ENCODE measurements around the gene ABHD16A. TPM values are rescaled to one million over a fixed set of nuclear protein-coding genes. Genes with fewer than 3 reads are reported as not detected.

Gene ABHD16A
- total and polyA plus RNA-seq, 2 of the 13 experiments (the other 11 are each of a cell fraction or from before 2014, with no cell fraction given) = 43.5 to 45.4 TPM

DNA sequence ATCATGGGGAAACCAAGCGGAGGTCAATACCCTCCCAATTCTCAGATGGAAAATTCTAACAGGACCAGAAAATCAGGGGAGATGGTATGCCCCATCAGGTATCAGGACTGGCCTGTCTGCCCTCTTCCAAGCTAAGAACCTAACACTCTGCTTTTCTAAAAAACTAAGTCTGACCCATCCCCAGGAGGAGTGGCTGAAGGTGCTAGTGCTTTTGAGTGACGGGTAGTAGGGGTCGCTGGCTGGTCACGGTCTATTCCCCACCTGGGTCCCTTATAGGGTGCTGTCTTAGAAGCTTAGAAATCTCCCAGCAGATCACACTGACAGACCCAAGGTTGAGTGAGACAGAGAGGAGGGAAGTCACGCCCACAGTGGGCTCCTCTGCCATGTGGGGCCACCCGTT lies 9.6 kb downstream of the ABHD16A start:
- Histone ChIP-seq H3K27me3 (ENCODE audit: control insufficient read depth in 1 of 2, insufficient read depth in 2 of 2, low read length in 2 of 2) (no peaks in the 10 kb centered on the region), H3K4me1 (ENCODE audit: insufficient read depth, low read length) (peaks cover 12% of the 10 kb centered on the region; the same call in 1 of the 2 replicates), H3K9me3 (ENCODE audit: low read length) (no peaks in the 10 kb centered on the region), H3K4me3 (replicated peaks in 1 of 3; ENCODE audit: insufficient read depth in 1 of 3, low read depth in 2 of 3, low read length in 3 of 3) (no peak overlapping the region), H2AFZ (ENCODE audit: low read length) (no peak overlapping the region), H3K9ac (ENCODE audit: insufficient read depth, low read depth, low read length) (no peak overlapping the region), H3K27ac (ENCODE audit: extremely low read length, insufficient read depth, low read length) (no peak overlapping the region), H3K36me3 (replicated peaks in 1 of 2; ENCODE audit: control insufficient read depth in 1 of 2, insufficient read depth in 2 of 2, low read length in 2 of 2) (peaks cover 48 to 80% of the 10 kb centered on the region in 2 experiments), H3K4me2 (ENCODE audit: low read depth, low read length) (no peak overlapping the region), H4K20me1 (ENCODE audit: insufficient read depth, low read length) (no peaks in the 10 kb centered on the region), H3K79me2 (ENCODE audit: insufficient read depth, low read length) (no peaks in the 10 kb centered on the region)
- 95% methylated on average over 6 of the region's 6 CpGs for WGBS (ENCODE audit: low lambda C conversion rate)
- no peak for DNase-seq (ENCODE audit: low spot score)
- in situ Hi-C loops (cut with HindIII; ENCODE audit: extremely low pct_ligation_motif_present, low pct_unique_long_range_greater_than_20kb) (no loop called here), intact Hi-C loops (cut with micrococcal nuclease; ENCODE audit: unreplicated experiment) (no loop called here)
- FAIRE-seq = no peak
- POLR2A ChIA-PET = interaction anchor here (4.9 kb wide), 1 partner anchor 9 kb away, joined by 22 read pairs; the partner anchor contains the start of gene ABHD16A
- CTCF ChIA-PET (ENCODE audit: low intra/inter-chr PET ratio, low total read pairs) = no interaction called here
- no TSS peak for BruUV-seq (replicated peaks)
- ATAC-seq = no peak
- TF ChIP-seq ZNF446 (CRISPR knock-in tag; IDR thresholded peaks at IDR 0.05) (no peak), ZC3H13 (CRISPR knock-in tag; IDR thresholded peaks at IDR 0.05) (no peak), NFRKB (IDR thresholded peaks at IDR 0.05) (no peak)
- TF ChIP-seq, protein P1, sequence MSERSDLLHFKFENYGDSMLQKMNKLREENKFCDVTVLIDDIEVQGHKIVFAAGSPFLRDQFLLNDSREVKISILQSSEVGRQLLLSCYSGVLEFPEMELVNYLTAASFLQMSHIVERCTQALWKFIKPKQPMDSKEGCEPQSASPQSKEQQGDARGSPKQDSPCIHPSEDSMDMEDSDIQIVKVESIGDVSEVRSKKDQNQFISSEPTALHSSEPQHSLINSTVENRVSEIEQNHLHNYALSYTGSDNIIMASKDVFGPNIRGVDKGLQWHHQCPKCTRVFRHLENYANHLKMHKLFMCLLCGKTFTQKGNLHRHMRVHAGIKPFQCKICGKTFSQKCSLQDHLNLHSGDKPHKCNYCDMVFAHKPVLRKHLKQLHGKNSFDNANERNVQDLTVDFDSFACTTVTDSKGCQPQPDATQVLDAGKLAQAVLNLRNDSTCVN (CRISPR knock-in tag; IDR thresholded peaks at IDR 0.05; ENCODE audit: borderline replicate concordance) = no peak
- TF ChIP-seq, protein P2, sequence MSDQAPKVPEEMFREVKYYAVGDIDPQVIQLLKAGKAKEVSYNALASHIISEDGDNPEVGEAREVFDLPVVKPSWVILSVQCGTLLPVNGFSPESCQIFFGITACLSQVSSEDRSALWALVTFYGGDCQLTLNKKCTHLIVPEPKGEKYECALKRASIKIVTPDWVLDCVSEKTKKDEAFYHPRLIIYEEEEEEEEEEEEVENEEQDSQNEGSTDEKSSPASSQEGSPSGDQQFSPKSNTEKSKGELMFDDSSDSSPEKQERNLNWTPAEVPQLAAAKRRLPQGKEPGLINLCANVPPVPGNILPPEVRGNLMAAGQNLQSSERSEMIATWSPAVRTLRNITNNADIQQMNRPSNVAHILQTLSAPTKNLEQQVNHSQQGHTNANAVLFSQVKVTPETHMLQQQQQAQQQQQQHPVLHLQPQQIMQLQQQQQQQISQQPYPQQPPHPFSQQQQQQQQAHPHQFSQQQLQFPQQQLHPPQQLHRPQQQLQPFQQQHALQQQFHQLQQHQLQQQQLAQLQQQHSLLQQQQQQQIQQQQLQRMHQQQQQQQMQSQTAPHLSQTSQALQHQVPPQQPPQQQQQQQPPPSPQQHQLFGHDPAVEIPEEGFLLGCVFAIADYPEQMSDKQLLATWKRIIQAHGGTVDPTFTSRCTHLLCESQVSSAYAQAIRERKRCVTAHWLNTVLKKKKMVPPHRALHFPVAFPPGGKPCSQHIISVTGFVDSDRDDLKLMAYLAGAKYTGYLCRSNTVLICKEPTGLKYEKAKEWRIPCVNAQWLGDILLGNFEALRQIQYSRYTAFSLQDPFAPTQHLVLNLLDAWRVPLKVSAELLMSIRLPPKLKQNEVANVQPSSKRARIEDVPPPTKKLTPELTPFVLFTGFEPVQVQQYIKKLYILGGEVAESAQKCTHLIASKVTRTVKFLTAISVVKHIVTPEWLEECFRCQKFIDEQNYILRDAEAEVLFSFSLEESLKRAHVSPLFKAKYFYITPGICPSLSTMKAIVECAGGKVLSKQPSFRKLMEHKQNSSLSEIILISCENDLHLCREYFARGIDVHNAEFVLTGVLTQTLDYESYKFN (CRISPR knock-in tag; conservative IDR thresholded peaks at IDR 0.05) = no peak
- TF ChIP-seq, protein P3, sequence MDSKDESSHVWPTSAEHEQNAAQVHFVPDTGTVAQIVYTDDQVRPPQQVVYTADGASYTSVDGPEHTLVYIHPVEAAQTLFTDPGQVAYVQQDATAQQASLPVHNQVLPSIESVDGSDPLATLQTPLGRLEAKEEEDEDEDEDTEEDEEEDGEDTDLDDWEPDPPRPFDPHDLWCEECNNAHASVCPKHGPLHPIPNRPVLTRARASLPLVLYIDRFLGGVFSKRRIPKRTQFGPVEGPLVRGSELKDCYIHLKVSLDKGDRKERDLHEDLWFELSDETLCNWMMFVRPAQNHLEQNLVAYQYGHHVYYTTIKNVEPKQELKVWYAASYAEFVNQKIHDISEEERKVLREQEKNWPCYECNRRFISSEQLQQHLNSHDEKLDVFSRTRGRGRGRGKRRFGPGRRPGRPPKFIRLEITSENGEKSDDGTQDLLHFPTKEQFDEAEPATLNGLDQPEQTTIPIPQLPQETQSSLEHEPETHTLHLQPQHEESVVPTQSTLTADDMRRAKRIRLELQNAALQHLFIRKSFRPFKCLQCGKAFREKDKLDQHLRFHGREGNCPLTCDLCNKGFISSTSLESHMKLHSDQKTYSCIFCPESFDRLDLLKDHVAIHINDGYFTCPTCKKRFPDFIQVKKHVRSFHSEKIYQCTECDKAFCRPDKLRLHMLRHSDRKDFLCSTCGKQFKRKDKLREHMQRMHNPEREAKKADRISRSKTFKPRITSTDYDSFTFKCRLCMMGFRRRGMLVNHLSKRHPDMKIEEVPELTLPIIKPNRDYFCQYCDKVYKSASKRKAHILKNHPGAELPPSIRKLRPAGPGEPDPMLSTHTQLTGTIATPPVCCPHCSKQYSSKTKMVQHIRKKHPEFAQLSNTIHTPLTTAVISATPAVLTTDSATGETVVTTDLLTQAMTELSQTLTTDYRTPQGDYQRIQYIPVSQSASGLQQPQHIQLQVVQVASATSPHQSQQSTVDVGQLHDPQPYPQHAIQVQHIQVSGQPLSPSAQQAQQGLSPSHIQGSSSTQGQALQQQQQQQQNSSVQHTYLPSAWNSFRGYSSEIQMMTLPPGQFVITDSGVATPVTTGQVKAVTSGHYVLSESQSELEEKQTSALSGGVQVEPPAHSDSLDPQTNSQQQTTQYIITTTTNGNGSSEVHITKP (CRISPR knock-in tag; IDR thresholded peaks at IDR 0.05; ENCODE audit: low read depth) = no peak
- TF ChIP-seq, protein P4, sequence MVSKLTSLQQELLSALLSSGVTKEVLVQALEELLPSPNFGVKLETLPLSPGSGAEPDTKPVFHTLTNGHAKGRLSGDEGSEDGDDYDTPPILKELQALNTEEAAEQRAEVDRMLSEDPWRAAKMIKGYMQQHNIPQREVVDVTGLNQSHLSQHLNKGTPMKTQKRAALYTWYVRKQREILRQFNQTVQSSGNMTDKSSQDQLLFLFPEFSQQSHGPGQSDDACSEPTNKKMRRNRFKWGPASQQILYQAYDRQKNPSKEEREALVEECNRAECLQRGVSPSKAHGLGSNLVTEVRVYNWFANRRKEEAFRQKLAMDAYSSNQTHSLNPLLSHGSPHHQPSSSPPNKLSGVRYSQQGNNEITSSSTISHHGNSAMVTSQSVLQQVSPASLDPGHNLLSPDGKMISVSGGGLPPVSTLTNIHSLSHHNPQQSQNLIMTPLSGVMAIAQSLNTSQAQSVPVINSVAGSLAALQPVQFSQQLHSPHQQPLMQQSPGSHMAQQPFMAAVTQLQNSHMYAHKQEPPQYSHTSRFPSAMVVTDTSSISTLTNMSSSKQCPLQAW (CRISPR knock-in tag; IDR thresholded peaks at IDR 0.05) = no peak
- TF ChIP-seq, protein P5, sequence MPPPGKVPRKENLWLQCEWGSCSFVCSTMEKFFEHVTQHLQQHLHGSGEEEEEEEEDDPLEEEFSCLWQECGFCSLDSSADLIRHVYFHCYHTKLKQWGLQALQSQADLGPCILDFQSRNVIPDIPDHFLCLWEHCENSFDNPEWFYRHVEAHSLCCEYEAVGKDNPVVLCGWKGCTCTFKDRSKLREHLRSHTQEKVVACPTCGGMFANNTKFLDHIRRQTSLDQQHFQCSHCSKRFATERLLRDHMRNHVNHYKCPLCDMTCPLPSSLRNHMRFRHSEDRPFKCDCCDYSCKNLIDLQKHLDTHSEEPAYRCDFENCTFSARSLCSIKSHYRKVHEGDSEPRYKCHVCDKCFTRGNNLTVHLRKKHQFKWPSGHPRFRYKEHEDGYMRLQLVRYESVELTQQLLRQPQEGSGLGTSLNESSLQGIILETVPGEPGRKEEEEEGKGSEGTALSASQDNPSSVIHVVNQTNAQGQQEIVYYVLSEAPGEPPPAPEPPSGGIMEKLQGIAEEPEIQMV (CRISPR knock-in tag; IDR thresholded peaks at IDR 0.05; ENCODE audit: low read depth) = no peak
- TF ChIP-seq, protein P6, sequence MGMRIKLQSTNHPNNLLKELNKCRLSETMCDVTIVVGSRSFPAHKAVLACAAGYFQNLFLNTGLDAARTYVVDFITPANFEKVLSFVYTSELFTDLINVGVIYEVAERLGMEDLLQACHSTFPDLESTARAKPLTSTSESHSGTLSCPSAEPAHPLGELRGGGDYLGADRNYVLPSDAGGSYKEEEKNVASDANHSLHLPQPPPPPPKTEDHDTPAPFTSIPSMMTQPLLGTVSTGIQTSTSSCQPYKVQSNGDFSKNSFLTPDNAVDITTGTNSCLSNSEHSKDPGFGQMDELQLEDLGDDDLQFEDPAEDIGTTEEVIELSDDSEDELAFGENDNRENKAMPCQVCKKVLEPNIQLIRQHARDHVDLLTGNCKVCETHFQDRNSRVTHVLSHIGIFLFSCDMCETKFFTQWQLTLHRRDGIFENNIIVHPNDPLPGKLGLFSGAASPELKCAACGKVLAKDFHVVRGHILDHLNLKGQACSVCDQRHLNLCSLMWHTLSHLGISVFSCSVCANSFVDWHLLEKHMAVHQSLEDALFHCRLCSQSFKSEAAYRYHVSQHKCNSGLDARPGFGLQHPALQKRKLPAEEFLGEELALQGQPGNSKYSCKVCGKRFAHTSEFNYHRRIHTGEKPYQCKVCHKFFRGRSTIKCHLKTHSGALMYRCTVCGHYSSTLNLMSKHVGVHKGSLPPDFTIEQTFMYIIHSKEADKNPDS (CRISPR knock-in tag; IDR thresholded peaks at IDR 0.05) = no peak
